AML-193 (cell line): ENCODE data around the gene MPC1.

Source experiments
- DNase-seq, 2 experiments: peaks; one replicate each; lab custom pipeline; 2025; lab: John Stamatoyannopoulos, UW

MPC1 gene

DNA sequence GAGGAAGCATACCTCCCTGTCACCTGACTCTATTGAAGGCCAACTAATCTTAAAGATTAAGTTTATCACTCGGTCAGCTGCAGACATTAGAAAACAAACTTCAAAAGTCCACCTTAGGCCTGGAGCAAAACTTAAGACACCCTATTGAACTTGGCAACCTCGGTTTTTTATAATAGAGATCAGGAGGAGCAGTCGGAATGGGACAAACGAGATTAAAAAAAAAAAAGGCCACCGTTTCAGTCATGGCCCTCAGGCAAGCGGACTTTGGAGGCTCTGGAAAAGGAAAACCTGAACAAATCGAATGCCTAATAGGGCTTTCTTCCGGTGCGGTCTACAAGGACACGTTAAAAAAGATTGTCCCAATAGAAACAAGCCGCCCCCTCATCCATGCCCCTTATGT lies 67.3 kb downstream of the MPC1 start:
- no peak for DNase-seq
